Lower leg skin (tissue), 4 donors: ENCODE measurements around the gene CCL27. TPM values are rescaled to one million over a fixed set of nuclear protein-coding genes. Genes with fewer than 3 reads are reported as not detected.

Experiments used
- DNase-seq, 2 donors: peaks; one replicate each; pipeline ENCODE4 v3.0.0-alpha.2; 2019; ENCODE audit warnings: low spot score in 2 of 2
- H3K4me3 ChIP-seq: fragments of 200-600 bp; sonication (generic); 2 replicates; pipeline ENCODE4 v1.5.1; 2017; ENCODE audit warnings: mild to moderate bottlenecking, low read depth; ENCODE audit not compliant: poor library complexity, severe bottlenecking
- CTCF ChIP-seq, 3 donors: fragments of 450-650 bp; IDR thresholded peaks; one replicate each; pipeline ENCODE4 v1.5.1; 2016; ENCODE audit warnings: antibody characterized with exemption in 3 of 3, mild to moderate bottlenecking in 3 of 3, moderate library complexity in 2 of 3
- POLR2A ChIP-seq, 2 donors: fragments of 450-650 bp; IDR thresholded peaks; one replicate each; pipeline ENCODE4 v1.6.1; 2016 to 2017; ENCODE audit warnings: antibody characterized with exemption in 2 of 2, mild to moderate bottlenecking in 1 of 2, moderate library complexity in 1 of 2
- WGBS, 2 donors: methylation state at CpG; one replicate each; pipeline ENCODE4 v1.1.5; 2018; 5-methylcytosine and 5-hydroxymethylcytosine counted together
- intact Hi-C: fragments of 100-400 bp; cut with DNase I; formaldehyde crosslinking; loops from one replicate; pipeline ENCODE4 v1.15.0; 2023; ENCODE audit warnings: low total_unique reads
- total RNA-seq, 4 donors: library from RNA; depleted of rRNA; stranded (reverse); fragments of >200 nt; gene quantifications; one replicate each; pipeline ENCODE4 v1.1.0, GENCODE V29; 2016

Gene CCL27
- total RNA-seq, 4 donors from 2014 or later = 199 to 301 (median 241) TPM

DNA sequence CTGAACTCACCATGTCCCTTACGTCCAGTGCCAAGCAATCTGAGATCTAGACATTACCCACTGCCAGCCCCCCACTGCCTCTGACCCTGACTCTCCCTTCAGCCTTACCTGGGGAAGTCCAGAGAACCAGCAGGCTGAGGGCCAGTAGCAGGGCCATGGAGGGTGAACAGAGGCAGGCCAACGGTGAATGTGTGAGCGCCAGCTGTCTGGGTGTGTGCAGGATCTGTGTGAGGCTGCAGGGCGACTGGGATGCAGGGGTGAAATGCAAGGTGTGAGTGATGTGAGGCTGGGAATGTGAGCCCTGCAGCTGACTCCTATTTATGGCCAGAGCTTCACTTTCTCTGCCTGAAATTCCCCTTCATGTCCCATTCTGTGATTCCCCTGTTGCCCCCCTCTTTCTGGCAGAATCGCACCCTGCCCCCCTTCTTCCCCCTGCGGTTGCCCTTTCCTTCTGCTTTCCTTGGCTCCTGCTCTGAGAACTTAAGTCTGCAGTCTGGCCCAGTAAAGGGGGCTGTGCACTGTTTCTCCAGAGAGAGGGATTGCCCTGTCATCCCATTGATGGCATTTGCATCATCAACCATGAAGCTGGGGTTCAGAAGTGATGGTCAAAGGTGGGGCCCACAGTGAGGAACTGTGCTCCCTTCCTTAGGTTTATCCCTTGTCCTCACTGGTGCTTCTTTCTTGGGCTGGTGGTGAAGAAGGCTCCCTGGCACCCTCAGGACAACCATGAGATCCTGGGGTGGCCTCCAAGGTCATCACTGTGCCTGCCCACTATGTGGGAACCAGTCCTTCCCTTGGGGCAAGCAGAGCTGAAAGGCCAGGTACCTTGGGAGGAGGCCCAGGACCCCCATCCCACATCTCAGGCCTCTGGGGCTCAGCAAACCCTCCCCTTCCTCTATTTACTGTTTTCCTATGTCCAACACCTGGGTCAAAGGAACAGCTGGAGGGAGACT lies 28.8 kb upstream of the CCL27 start, which contains the start of gene CCL19:
Gene CCL19, minus strand, starts transcription at position 294 of the 953 bp plus-strand sequence. Its CDS starts 137 bp downstream, at position 157.
- TF ChIP-seq CTCF (IDR thresholded peaks at IDR 0.05) (no peak), POLR2A (IDR thresholded peaks at IDR 0.05) (no peak)
- DNase-seq = no peak
- intact Hi-C loops = no loop called here
- WGBS, 2 donors = 28 to 41% methylated on average over 6 of the region's 6 CpGs
- no peak within 1 kb of the TSS for H3K4me3 ChIP-seq

GRCh38 chr9:34689512-34689911 lies 27.1 kb upstream of the CCL27 start:
- TF ChIP-seq CTCF (IDR thresholded peaks at IDR 0.05) = no peak
- no peak for TF ChIP-seq POLR2A (IDR thresholded peaks at IDR 0.05)
- H3K4me3 ChIP-seq = no peak overlapping the region
- intact Hi-C loops = no loop called here
- no peak for DNase-seq
- WGBS, 2 donors = 97 to 98% methylated on average over 8 of the region's 8 CpGs

GRCh38 chr9:34689116-34689470 lies 26.6 kb upstream of the CCL27 start:
- DNase-seq = no peak
- WGBS, 2 donors = 68 to 85% methylated on average over 4 of the region's 4 CpGs
- TF ChIP-seq CTCF (IDR thresholded peaks at IDR 0.05) (no peak), POLR2A (IDR thresholded peaks at IDR 0.05) (no peak)
- H3K4me3 ChIP-seq = no peak overlapping the region
- intact Hi-C loops = no loop called here

GRCh38 chr9:34688329-34689115 lies 26.1 kb upstream of the CCL27 start:
- no peak for DNase-seq
- no peak overlapping the region for H3K4me3 ChIP-seq
- 69 to 85% methylated on average over 5 of the region's 5 CpGs for WGBS, 2 donors
- TF ChIP-seq POLR2A (IDR thresholded peaks at IDR 0.05) (no peak), CTCF (IDR thresholded peaks at IDR 0.05) (no peak)
- intact Hi-C loops = no loop called here

DNA sequence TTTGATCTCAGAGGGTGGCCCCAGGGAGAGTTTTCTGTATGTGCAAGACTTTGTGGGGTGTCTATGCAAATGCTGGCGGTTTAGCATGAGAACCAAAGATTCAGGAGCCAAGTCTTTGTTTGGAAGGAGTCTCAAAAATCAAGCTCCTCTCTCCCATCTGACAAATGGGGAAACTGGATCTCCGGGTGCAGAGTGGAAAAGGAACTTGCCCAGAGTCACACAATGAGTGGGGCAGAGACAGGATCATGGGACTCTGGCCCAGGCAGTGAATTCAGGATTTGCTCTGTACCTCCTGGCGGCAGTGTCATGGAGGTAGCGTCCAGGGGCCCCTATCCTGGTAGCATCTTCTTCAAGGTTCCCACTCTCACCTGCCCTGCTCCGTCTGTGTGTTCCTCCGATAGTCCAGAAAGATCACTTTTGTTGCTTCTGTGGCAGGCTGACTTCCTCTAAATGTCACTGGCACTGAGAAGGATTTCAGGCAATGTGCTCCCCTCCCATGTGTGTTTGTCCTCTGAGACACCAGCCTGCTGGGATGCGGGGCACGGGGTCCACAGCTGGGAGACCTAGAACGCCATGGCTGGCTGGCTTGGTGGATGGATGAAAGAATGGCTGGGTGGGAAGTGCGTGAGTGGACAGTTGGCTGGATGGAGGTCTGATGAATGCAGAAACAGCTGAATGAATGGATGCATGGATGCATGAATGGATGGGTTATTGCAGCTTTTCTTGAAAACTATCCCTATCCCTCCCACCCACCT lies 25.0 kb upstream of the CCL27 start:
- intact Hi-C loops = no loop called here
- 74 to 83% methylated on average over 10 of the region's 10 CpGs for WGBS, 2 donors

More for the DNA sequence above, 25.0 kb upstream of the CCL27 start:
- no peak for TF ChIP-seq POLR2A (IDR thresholded peaks at IDR 0.05)
- TF ChIP-seq CTCF (IDR thresholded peaks at IDR 0.05) = no peak
- H3K4me3 ChIP-seq = no peak overlapping the region
- DNase-seq = no peak
